Spinal cord (tissue), 10 donors: ENCODE results near the gene REX1BD. TPM values are rescaled to one million over a fixed set of nuclear protein-coding genes. Genes with fewer than 3 reads are reported as not detected.

Experiments used
- DNase-seq, 6 donors: peaks; one replicate each; pipeline versions ENCODE4 v3.0.0 to v3.0.0-alpha.2; 2013 to 2015; ENCODE audit warnings: low spot score in 6 of 6, low read depth in 4 of 6
- H3K27ac ChIP-seq: one replicate; pipeline ENCODE4 v1.5.1; 2013; ENCODE audit warnings: low read depth, low read length, control low read depth
- H3K27me3 ChIP-seq: one replicate; pipeline ENCODE4 v1.6.1; 2013; ENCODE audit warnings: low read length; ENCODE audit not compliant: control insufficient read depth, insufficient read depth
- H3K36me3 ChIP-seq: one replicate; pipeline ENCODE4 v1.6.1; 2013; ENCODE audit warnings: low read length; ENCODE audit not compliant: control insufficient read depth, insufficient read depth
- H3K4me1 ChIP-seq: one replicate; pipeline ENCODE4 v1.6.1; 2013; ENCODE audit warnings: low read length; ENCODE audit not compliant: control insufficient read depth, insufficient read depth
- H3K4me3 ChIP-seq: one replicate; pipeline ENCODE4 v1.5.1; 2013; ENCODE audit warnings: low read depth, low read length, control low read depth
- H3K9me3 ChIP-seq: one replicate; pipeline ENCODE4 v1.6.1; 2013; ENCODE audit warnings: low read length; ENCODE audit not compliant: control insufficient read depth, insufficient read depth
- WGBS: methylation state at CpG from one replicate; pipeline ENCODE4 v1.1.5; 2013; ENCODE audit warnings: missing lambda C conversion rate; ENCODE audit not compliant: insufficient coverage; 5-methylcytosine and 5-hydroxymethylcytosine counted together
- polyA plus RNA-seq, 2 donors: library from polyadenylated mRNA; unstranded; fragments of 120-200 nt; gene quantifications; one replicate each; pipeline ENCODE4 v1.2.1, GENCODE V29; 2013; ENCODE audit not compliant: insufficient read length in 2 of 2
- total RNA-seq, 2 donors: library from RNA; depleted of rRNA in 1 of 2; stranded (reverse); fragments of 120-200 nt in 1 of 2; fragments of >200 nt in 1 of 2; gene quantifications; one replicate each; pipeline versions ENCODE4 v1.2.3 to v1.2.4, GENCODE V29; 2013 to 2014
- donor health status: healthy.

The REX1BD gene
- total and polyA plus RNA-seq, 4 donors = 23.7 to 84.5 (median 71.2) TPM

- under 1% methylated on average over 58 of the region's 62 CpGs for WGBS
- Histone ChIP-seq H3K36me3 (peaks cover 22% of the 10 kb centered on the region), H3K9me3 (no peaks in the 10 kb centered on the region), H3K27ac (no peak overlapping the region), H3K4me3 (peak overlapping the region; percentile 52), H3K4me1 (peaks cover 57% of the 10 kb centered on the region), H3K27me3 (peaks cover 62% of the 10 kb centered on the region)
- DNase-seq = peak in 1 of 6 donors; percentile 29
Observed at GRCh38 chr19:18611327-18612050, 22.9 kb downstream of the REX1BD start.

GRCh38 chr19:18612051-18612771 lies 23.6 kb downstream of the REX1BD start:
- peaks cover 52% of the 10 kb centered on the region for H3K4me1 ChIP-seq
- under 1% methylated on average over 26 of the region's 30 CpGs for WGBS
- peaks cover 57% of the 10 kb centered on the region for H3K27me3 ChIP-seq
- no peak overlapping the region for H3K27ac ChIP-seq
- DNase-seq = peak in 1 of 6 donors; percentile 50
- peak overlapping the region; percentile 52 for H3K4me3 ChIP-seq
- H3K9me3 ChIP-seq = no peaks in the 10 kb centered on the region
- peaks cover 28% of the 10 kb centered on the region for H3K36me3 ChIP-seq

DNA sequence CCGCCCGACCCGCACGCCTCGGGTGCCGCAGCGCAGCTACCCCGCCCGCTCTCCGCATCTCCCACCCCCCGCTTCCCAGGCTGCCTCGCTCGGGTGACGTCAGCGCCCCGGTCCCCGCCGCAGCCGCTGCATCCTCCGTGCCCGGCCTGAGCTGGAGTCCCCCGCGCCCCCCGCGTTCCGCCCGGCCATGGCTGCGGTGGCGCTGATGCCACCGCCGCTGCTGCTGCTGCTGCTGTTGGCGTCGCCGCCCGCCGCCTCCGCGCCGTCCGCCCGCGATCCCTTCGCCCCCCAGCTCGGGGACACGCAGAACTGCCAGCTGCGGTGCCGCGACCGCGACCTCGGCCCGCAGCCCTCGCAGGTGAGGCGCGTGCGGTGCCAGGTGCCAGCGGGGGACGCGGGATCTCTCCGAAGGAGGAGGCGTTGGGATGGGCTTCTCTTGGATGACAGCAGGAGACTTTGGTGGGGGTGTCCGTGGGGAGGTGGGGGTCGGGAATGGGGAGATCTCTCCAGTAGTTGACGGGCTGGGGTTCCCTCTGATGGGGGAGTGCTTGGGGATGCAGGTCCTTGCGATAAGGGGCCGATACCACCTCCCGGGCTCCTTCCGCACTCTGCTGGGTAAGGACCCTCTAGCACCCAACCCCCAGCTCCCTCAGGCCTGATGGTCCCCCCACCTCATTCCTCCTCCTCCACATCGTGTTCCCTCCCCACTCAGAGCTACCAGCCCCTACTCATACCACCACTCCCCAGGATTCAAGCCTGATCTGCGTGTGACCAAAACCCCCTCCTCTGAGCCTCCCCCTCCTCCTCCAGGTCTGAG lies 24.4 kb downstream of the REX1BD start, which contains the start of gene TMEM59L:
Gene TMEM59L (plus strand): TSS at position 99 of the 817 bp plus-strand sequence. CDS start 89 bp downstream, at position 188.
- peak within 1 kb of the TSS; percentile 52 for H3K4me3 ChIP-seq
- peak in 4 of 6 donors; percentile 66 to 94 (median 79) for DNase-seq
- under 1% methylated on average over 65 of the region's 70 CpGs for WGBS
- H3K9me3 ChIP-seq = no peaks in the 10 kb centered on the region
- H3K36me3 ChIP-seq = peaks cover 36% of the 10 kb centered on the region
- peaks cover 49% of the 10 kb centered on the region for H3K27me3 ChIP-seq
- peaks cover 45% of the 10 kb centered on the region for H3K4me1 ChIP-seq
- H3K27ac ChIP-seq = no peak within 1 kb of the TSS

DNA sequence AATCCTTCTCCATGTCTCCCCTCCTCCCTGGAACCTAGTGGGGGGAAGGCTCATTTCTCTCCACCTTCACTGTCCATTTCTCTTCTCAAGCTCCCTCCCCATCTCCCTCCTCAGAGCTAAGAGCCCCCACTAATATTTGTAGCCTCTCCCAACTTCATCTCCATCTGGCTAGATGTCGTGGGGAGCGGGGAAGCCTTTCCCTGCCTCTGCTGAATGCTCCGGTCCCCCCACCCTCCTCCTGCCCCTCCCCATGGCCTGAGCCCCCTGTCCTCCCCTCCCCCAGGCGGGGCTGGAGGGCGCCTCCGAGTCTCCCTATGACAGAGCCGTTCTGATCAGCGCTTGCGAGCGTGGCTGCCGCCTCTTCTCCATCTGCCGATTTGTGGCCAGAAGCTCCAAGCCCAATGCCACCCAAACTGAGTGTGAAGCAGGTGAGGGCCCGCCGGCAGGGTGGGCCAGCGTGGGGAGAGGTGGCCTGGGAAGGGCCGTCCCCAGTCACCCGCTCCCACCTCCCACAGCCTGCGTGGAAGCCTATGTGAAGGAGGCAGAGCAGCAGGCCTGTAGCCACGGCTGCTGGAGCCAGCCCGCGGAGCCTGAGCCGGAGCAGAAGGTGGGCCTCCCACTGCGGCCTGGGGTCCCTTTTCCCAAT lies 25.1 kb downstream of the REX1BD start:
- H3K9me3 ChIP-seq = no peaks in the 10 kb centered on the region
- 25% methylated on average over 15 of the region's 23 CpGs for WGBS
- H3K27ac ChIP-seq = no peak overlapping the region
- peak overlapping the region; percentile 33 for H3K4me3 ChIP-seq
- peak in 1 of 6 donors; percentile 43 for DNase-seq
- H3K36me3 ChIP-seq = peaks cover 40% of the 10 kb centered on the region
- H3K4me1 ChIP-seq = peaks cover 44% of the 10 kb centered on the region
- H3K27me3 ChIP-seq = peaks cover 42% of the 10 kb centered on the region

DNA sequence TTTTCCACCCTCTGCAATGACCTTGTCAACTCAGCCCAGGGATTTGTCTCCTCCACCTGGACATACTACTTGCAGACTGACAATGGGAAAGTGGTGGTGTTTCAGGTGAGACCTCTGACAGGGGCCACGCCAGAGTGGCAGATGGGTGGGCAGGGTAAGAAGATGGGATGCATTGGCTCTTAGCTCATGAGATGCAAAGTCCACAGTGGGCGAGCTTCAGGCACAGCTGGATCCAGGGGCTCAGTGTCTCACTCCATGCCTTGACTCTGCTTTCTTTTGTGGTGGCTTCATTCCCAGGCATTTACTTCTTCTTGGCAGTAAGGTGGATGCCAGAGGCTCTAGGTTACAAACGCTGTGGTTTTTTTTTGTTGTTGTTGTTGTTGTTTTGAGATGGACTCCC lies 27.4 kb downstream of the REX1BD start:
- Histone ChIP-seq H3K4me1 (peaks cover 34% of the 10 kb centered on the region), H3K9me3 (no peaks in the 10 kb centered on the region), H3K36me3 (peaks cover 61% of the 10 kb centered on the region), H3K27ac (no peak overlapping the region), H3K4me3 (no peak overlapping the region), H3K27me3 (peaks cover 19% of the 10 kb centered on the region)
- DNase-seq = no peak
- 100% methylated on average over 2 of the region's 3 CpGs for WGBS

- H3K9me3 ChIP-seq = no peaks in the 10 kb centered on the region
- no peak for DNase-seq
- no peak overlapping the region for H3K4me3 ChIP-seq
- peaks cover 18% of the 10 kb centered on the region for H3K4me1 ChIP-seq
- peaks cover 6% of the 10 kb centered on the region for H3K27me3 ChIP-seq
- H3K36me3 ChIP-seq = peaks cover 63% of the 10 kb centered on the region
- no peak overlapping the region for H3K27ac ChIP-seq
Observed at GRCh38 chr19:18617562-18617961, 29.0 kb downstream of the REX1BD start.

- Histone ChIP-seq H3K27me3 (peaks cover 5% of the 10 kb centered on the region), H3K4me1 (peaks cover 15% of the 10 kb centered on the region), H3K9me3 (no peaks in the 10 kb centered on the region), H3K4me3 (no peak overlapping the region), H3K27ac (no peak overlapping the region), H3K36me3 (peaks cover 63% of the 10 kb centered on the region)
- DNase-seq = no peak
- WGBS = 94% methylated on average over 11 of the region's 13 CpGs
Observed at GRCh38 chr19:18618236-18618635, 29.6 kb downstream of the REX1BD start.

DNA sequence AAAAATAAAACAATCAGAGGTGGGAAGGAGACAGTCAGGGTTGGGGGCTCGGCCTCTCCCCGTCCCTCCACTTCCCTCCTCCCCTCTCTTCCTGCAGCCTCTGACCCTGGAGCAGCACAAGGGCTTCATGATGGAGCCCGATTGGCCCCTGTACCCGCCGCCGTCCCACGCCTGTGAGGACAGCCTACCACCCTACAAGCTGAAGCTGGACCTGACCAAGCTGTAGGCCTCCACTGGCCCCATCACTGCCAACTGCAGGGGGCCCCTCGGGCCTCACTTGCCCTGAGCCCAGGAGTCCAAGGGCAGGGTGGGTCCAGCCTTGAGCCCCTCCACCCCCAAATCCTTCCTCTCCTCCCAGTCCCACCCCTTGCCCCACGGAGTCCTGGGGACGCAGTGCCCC lies 31.7 kb downstream of the REX1BD start:
- no peak for DNase-seq
- 88% methylated on average over 8 of the region's 10 CpGs for WGBS
- no peaks in the 10 kb centered on the region for H3K27me3 ChIP-seq
- H3K27ac ChIP-seq = no peak overlapping the region
- H3K4me3 ChIP-seq = no peak overlapping the region
- peaks cover 47% of the 10 kb centered on the region for H3K36me3 ChIP-seq
- no peaks in the 10 kb centered on the region for H3K9me3 ChIP-seq
- no peaks in the 10 kb centered on the region for H3K4me1 ChIP-seq

DNA sequence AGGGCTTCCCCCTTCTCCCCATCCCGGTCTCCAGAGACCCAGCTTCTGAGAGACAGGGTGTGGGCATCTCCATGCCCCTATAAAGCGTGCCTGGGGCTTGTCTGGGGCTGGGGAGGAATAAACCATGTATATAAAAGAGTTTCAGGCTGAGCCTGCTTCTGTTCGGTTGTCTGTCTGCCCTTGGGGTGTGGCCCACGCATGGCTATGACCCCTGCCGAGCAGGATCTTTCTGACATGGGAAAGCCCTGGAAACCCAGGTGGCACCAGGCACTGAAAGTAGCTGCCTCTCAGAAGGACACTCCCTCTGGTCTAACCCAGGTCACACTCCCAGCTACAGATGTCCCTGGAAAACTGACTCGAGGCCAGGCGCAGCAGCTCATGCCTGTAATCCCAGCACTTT lies 32.3 kb downstream of the REX1BD start:
- Histone ChIP-seq H3K4me1 (no peaks in the 10 kb centered on the region), H3K9me3 (no peaks in the 10 kb centered on the region), H3K36me3 (peaks cover 46% of the 10 kb centered on the region), H3K27me3 (no peaks in the 10 kb centered on the region), H3K27ac (no peak overlapping the region), H3K4me3 (no peak overlapping the region)
- DNase-seq = no peak
- WGBS = 79% methylated on average over 5 of the region's 7 CpGs
